HG02943 (cell line): ENCODE data around the gene CYP4F11.
"Not testable (repeated sequence)": the region's sequence is repeated elsewhere in the genome, so short reads cannot be mapped to it uniquely, and the experiment has no call there.

Experiments used
- ATAC-seq: cut with Tn5 transposase; IDR thresholded peaks from one replicate; pipeline ENCODE4 v1.9.1; 2021; ENCODE audit warnings: mild to moderate bottlenecking, low read depth, moderate library complexity; ENCODE audit not compliant: unreplicated experiment

CYP4F11 gene

DNA sequence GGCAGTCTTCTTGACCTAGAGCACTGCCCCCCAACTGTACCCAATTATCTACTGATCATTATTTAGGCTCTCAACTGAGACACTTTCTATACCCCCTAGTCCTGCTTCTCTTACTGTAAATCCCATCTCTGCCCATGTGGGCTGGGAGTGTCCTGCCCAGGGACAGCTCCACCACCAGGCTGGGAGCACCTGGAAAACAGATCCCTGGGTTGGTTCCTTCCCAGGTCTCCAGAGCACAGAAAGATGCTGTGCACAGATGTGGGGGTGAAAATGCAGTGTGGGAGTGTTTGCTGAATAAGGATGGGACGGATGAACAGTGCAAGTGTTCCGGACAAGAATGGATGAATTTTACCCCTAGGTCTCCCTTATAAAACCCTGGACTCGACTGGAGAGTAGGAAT lies 49.2 kb downstream of the CYP4F11 start:
- no peak for ATAC-seq

DNA sequence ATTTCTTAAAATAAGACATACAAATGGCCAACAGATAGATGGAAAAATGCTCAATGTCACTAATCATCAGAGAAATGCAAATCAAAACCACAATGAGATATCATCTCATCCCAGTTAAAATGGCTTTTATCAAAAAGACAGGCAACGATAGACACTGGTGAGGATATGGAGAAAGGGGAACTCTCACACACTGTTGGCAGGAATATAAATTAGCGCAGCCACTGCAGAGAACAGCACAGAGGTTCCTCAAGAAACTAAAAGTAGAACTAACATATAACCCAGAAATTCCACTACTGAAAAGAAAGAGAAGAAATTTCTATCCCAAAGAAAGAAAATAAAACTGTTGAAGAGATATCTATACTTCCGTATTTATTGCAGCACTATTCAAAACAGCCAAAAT lies 51.0 kb downstream of the CYP4F11 start:
- ATAC-seq, result not testable (repeated sequence)

DNA sequence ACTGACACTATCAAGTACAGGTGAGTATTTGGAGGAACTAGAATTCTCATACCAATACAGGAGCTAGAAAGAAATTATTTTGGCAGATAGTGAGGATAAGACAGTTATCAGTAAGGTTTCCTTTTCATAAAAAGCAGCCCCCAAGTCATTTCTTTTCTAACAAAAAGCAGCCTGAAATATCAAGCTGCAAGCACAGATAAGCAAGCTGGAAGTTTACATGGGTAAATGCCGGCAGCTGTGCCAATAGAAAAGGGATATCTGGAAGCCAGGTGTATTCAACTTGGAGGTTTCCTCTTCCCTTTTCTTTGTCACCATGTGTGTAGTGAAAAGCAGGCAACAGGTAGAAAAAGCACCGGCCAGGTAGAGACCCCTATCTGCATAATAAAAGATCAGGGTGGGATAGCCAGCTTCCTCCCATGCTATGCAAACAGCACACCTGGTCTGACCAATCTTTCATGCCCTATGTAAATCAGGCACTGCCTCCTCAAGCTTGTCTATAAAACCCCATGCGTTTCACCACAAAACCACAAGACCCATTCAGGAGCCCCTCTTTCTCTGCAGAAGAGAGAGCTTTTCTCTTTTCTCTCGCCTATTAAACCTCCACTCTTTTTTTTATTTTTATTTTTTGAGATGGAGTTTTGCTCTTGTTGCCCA lies 59.4 kb downstream of the CYP4F11 start:
- no peak for ATAC-seq

DNA sequence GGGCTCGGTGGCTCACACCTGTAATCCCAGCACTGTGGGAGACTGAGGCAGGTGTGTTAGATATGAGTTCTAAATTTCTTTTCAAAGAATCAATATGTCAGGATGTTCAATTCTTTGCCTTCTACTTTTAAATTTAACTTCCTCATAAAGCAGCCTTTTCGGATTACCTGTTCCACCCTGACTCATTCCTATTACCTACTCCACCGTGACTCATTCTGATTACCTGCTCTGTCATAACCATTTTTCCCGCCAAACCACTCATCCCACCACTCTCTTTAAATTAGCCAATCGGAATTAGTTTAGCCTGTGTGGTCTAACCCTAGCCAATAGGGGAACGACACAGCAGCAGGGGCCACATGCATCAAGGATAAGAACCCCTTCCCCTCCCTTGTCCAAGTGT lies 60.6 kb downstream of the CYP4F11 start:
- ATAC-seq, result not testable (repeated sequence)

DNA sequence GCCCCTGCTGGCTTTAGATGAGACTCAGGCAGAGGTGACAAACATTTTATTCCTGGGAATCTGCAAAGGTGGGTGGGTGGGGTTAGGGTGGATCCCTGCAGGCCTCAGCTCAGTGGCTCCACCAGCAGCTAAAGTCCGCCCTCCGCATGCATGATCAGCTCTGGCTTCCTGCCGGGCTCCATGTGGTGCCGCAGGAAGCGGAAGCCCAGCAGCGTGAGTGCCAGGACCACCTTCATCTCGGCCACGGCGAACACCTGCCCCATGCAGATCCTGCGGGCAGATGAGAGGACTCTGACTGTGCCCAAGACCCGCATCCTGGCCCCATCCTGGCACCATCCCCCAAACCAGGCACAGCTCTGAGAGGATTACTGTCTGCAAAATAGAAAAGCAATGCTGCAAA lies 62.8 kb downstream of the CYP4F11 start:
- no peak for ATAC-seq

DNA sequence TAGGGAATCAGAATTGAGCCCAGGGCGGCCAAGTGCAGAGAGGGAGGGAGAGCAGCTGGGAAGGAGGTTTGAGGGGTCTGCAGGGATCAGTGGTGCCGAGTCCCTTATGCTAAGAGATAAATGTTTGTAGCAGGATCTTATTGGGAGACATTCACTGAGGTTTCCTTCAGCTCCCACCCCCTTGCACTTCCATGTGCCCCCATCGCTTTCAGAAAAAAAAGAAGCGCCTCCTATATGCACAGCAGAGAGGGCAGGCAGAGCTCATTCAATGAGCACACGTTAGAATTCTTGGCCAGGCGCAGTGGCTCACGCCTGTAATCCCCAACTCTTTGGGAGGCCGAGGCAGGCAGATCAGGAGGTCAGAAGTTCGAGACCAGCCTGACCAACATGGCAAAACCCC lies 64.5 kb downstream of the CYP4F11 start:
- ATAC-seq, result no peak

DNA sequence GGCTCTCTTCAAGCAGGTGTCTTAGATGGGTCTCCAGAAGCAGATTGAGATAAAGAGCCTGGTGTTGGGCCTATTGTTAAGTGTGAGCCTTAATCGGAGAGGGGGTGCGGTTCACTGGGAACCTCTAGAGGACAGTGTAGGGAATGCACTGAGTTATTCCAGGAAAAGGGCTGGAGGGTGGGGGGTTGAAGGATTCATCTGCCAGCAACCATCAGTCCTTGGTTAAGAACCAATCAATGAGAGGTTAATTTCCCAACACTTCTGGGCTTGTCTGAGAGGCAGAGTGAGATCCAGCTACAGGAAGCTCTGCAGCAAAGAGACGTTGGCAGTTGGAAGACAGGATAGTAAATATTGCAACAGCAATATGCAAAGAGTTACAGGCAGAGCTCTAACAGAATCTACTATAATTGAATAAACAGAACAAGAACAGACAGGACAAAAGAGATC lies 65.2 kb downstream of the CYP4F11 start:
- no peak for ATAC-seq

DNA sequence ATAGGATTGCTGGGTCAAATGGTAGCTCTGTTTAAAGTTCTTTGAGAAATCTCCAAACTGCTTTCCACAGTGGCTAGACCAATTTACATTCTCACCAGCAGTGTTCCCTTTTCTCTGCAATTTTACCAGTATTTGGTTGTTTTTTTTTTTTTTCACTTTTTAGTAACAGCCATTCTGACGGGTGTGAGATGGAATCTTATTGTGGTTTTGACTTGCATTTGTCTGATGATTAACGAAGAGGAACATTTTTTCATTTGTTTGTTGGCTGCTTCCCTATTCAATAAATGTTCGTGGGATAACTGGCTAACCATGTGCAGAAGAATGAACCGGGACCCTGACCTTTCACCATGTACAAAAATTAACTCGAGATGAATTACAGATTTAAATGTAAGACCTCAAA lies 67.7 kb downstream of the CYP4F11 start:
- no peak for ATAC-seq

DNA sequence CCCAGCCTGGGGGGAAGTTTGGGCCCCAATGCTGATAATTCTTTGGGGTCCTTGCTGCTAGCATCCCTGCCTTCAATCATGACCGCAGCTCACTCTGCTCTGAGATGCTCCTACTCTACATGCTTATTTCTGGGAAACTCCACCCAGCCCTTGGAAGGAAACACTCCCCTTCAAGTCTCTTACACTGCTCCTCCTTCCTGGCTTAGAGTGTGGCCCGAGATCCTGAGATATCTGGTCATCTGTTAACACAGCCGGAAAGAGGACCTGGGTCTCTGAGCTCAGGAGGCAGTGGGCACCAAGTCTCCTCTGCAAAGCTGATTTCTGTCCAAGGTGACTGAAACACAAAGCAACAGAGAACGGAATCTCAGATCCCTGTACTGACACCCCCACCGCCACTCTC lies 69.5 kb downstream of the CYP4F11 start:
- ATAC-seq, result no peak

DNA sequence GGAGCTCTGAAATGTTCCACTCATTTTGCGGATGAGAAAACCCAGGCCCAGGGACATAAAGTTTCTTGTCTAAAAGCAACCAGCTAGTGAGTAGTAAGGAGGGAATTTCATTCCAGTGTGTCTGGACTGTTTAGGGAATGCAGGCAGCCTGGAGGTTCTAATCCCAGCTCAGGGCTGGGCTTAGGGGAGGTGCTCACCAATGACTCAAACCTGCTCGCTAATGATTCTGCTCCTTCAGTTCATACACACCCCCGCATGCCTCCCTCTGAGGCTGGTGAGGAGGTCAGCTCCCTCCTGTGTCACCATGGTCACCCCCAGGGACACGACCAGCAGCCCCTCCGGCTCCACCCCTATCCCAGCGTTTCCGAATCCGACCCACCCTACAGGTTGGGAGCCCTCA lies 71.1 kb downstream of the CYP4F11 start:
- ATAC-seq, result no peak

DNA sequence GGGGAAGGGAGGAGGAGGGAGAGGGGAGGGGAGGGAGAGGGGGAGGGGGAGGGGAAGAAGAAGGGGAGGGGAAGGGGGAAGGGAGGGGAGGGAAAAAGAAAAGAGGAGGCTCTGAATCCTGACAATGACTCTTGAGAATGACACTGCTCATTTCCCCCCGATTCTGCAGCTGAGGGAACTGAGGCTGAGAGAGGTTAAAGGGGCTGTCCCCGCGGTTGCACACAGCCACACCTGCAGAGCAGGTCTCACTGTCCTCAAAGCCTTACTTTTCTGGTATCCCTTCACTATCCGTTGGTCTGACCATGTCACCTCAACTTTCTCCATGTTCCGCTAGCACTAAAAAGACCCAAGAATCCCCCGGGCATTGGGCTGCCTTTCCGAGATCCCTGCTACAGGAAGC lies 71.9 kb downstream of the CYP4F11 start:
- ATAC-seq, result no peak
